Lung (tissue), 16 donors: ENCODE results near the gene EBPL. TPM values are rescaled to one million over a fixed set of nuclear protein-coding genes. Genes with fewer than 3 reads are reported as not detected.

Experiments
- ATAC-seq: fragments of 200-7000 bp; cut with Tn5 transposase; one replicate; pipeline ENCODE4 v1.9.1; 2020; ENCODE audit warnings: moderate number of reproducible peaks; ENCODE audit not compliant: insufficient read depth, low FRiP score
- DNase-seq, 3 donors: peaks; one replicate each; pipeline ENCODE4 v3.0.0-alpha.2; 2013 to 2017
- H3K27ac ChIP-seq, 2 donors: one replicate each; pipeline ENCODE4 v1.5.1; 2013; ENCODE audit warnings: mild to moderate bottlenecking in 2 of 2, moderate library complexity in 2 of 2, control low read depth in 1 of 2, inconsistent platforms in 1 of 2, low read depth in 1 of 2, low read length in 1 of 2
- H3K27me3 ChIP-seq, 3 donors: one replicate each; pipeline ENCODE4 v1.5.1; 2013; ENCODE audit warnings: low read length in 2 of 3; ENCODE audit not compliant: control insufficient read depth in 3 of 3, insufficient read depth in 3 of 3
- H3K36me3 ChIP-seq, 4 donors: one replicate each; pipeline ENCODE4 v1.5.1; 2013; ENCODE audit warnings: low read length in 4 of 4, mild to moderate bottlenecking in 1 of 4, moderate library complexity in 1 of 4; ENCODE audit not compliant: control insufficient read depth in 4 of 4, insufficient read depth in 4 of 4
- H3K4me1 ChIP-seq, 5 donors: one replicate each; pipeline ENCODE4 v1.5.1; 2013; ENCODE audit warnings: low read length in 5 of 5, mild to moderate bottlenecking in 2 of 5, moderate library complexity in 1 of 5; ENCODE audit not compliant: control insufficient read depth in 5 of 5, insufficient read depth in 5 of 5
- H3K4me3 ChIP-seq: one replicate; pipeline ENCODE4 v1.5.1; 2013; ENCODE audit warnings: mild to moderate bottlenecking, control low read depth, moderate library complexity
- H3K9ac ChIP-seq, 2 donors: one replicate each; pipeline ENCODE4 v1.5.1; 2013; ENCODE audit warnings: low read length in 2 of 2, control low read depth in 1 of 2; ENCODE audit not compliant: insufficient read depth in 1 of 2
- H3K9me3 ChIP-seq, 4 donors: one replicate each; pipeline ENCODE4 v1.5.1; 2013; ENCODE audit warnings: low read length in 3 of 4, mild to moderate bottlenecking in 1 of 4, moderate library complexity in 1 of 4; ENCODE audit not compliant: control insufficient read depth in 4 of 4, insufficient read depth in 3 of 4
- CTCF ChIP-seq: IDR thresholded peaks from 2 replicates; pipeline ENCODE4 v1.5.1; 2012; ENCODE audit warnings: mild to moderate bottlenecking; ENCODE audit errors: control extremely low read depth, extremely low read depth
- WGBS, 2 donors: extraction: QIAGEN DNeasy Blood & Tissue Kit; methylation state at CpG; one replicate each; pipeline ENCODE4 v1.1.7; 2013; 5-methylcytosine and 5-hydroxymethylcytosine counted together
- long read RNA-seq, 5 donors: transcript quantifications; one replicate each; lab custom pipeline, GENCODE V29; 2026
- polyA plus RNA-seq, 2 donors: library from polyadenylated mRNA; stranded (reverse); fragments of 200-250 nt; gene quantifications; one replicate each; pipeline ENCODE4 v1.2.1, GENCODE V29; 2013
- total RNA-seq, 2 donors: library from RNA; depleted of rRNA in 1 of 2; stranded (reverse); fragments of >200 nt in 1 of 2; gene quantifications; one replicate each; pipeline ENCODE4 v1.2.1, GENCODE V29; 2014 to 2021
- donor health status: control.
- donor health status: control.
- donor health status: Bipolar disorder and iron deficiency.
- donor health status: healthy.
- donor health status: DM: yes; HTN: yes; CAD: no.

Gene EBPL
- 10 to 100 TPM; 60.5 to 74.5 TPM for total RNA-seq
- polyA plus RNA-seq: 10 to 100 TPM; 65.7 to 92.7 TPM
- long read RNA-seq, donor 1, transcript EBPL-206 (3 exons, 810 nt): minor isoform, 20 of 95 reads
- long read RNA-seq, donor 1, transcript EBPL-201 (4 exons, 914 nt): major isoform, 41 of 95 reads
- long read RNA-seq, donor 1, transcript EBPL-203 (2 exons, 579 nt): minor isoform, 24 of 95 reads
- long read RNA-seq, donor 1, partial matches to known transcripts: 5 of 95 reads
- long read RNA-seq, donor 1, other reads (novel, unspliced or antisense): 0 of 95 reads
- long read RNA-seq, donor 2, transcript EBPL-206 (3 exons, 810 nt): minor isoform, 8 of 50 reads
- long read RNA-seq, donor 2, transcript EBPL-201 (4 exons, 914 nt): major isoform, 28 of 50 reads
- long read RNA-seq, donor 2, transcript EBPL-203 (2 exons, 579 nt): minor isoform, 12 of 50 reads
- long read RNA-seq, donor 2, partial matches to known transcripts: 0 of 50 reads
- long read RNA-seq, donor 2, other reads (novel, unspliced or antisense): 0 of 50 reads
- long read RNA-seq, donor 3, transcript EBPL-206 (3 exons, 810 nt): minor isoform, 9 of 77 reads
- long read RNA-seq, donor 3, transcript EBPL-203 (2 exons, 579 nt): major isoform, 24 of 77 reads
- long read RNA-seq, donor 3, transcript EBPL-201 (4 exons, 914 nt): major isoform, 24 of 77 reads
- long read RNA-seq, donor 3, partial matches to known transcripts: 16 of 77 reads
- long read RNA-seq, donor 3, other reads (novel, unspliced or antisense): 0 of 77 reads
- long read RNA-seq, donor 4, transcript EBPL-203 (2 exons, 579 nt): minor isoform, 19 of 65 reads
- long read RNA-seq, donor 4, transcript EBPL-206 (3 exons, 810 nt): minor isoform, 14 of 65 reads
- long read RNA-seq, donor 4, transcript EBPL-201 (4 exons, 914 nt): major isoform, 29 of 65 reads
- long read RNA-seq, donor 4, partial matches to known transcripts: 0 of 65 reads
- long read RNA-seq, donor 4, other reads (novel, unspliced or antisense): 0 of 65 reads
- long read RNA-seq, donor 5, transcript EBPL-203 (2 exons, 579 nt): minor isoform, 27 of 113 reads
- long read RNA-seq, donor 5, transcript EBPL-204 (3 exons, 766 nt): minor isoform, 6 of 113 reads
- long read RNA-seq, donor 5, transcript EBPL-201 (4 exons, 914 nt): major isoform, 55 of 113 reads
- long read RNA-seq, donor 5, transcript EBPL-206 (3 exons, 810 nt): minor isoform, 24 of 113 reads
- long read RNA-seq, donor 5, partial matches to known transcripts: 0 of 113 reads
- long read RNA-seq, donor 5, other reads (novel, unspliced or antisense): 0 of 113 reads

- WGBS, 2 donors: 1% methylated on average over 52 to 67 of the region's 67 CpGs
- Histone ChIP-seq H3K4me1 (peaks cover 0 to 7% (median 2%) of the 10 kb centered on the region in 5 donors), H3K4me3 (peak within 1 kb of the TSS; percentile 76), H3K27me3 (no peaks in the 10 kb centered on the region), H3K9ac (peak within 1 kb of the TSS in 1 of 2 donors; percentile 73), H3K36me3 (peaks cover 0 to 12% (median 4%) of the 10 kb centered on the region in 4 donors), H3K27ac (peak within 1 kb of the TSS; percentile 80 to 88), H3K9me3 (no peaks in the 10 kb centered on the region)
- no peak for TF ChIP-seq CTCF
- ATAC-seq (peak; percentile 96), DNase-seq (peak; percentile 93 to 96 (median 95))
Measured at GRCh38 chr13:49690995-49691784, at the start of gene EBPL. TSS of gene EBPL (minus strand) at chr13:49691486. CDS start at chr13:49691424, 62 bp downstream.

GRCh38 chr13:49740870-49741269 is 49.6 kb upstream of the EBPL start:
- no peak overlapping the region for H3K4me3 ChIP-seq
- DNase-seq (no peak), ATAC-seq (no peak)
- no peaks in the 10 kb centered on the region for H3K4me1 ChIP-seq
- H3K9ac ChIP-seq: no peak overlapping the region
- no peak overlapping the region for H3K27ac ChIP-seq
- no peaks in the 10 kb centered on the region for H3K27me3 ChIP-seq
- no peaks in the 10 kb centered on the region for H3K9me3 ChIP-seq
- 75 to 76% methylated on average over 2 of the region's 2 CpGs for WGBS, 2 donors
- H3K36me3 ChIP-seq: peaks cover 0 to 10% (median 4%) of the 10 kb centered on the region in 4 donors
- TF ChIP-seq CTCF: no peak

- no peaks in the 10 kb centered on the region for H3K27me3 ChIP-seq
- WGBS, 2 donors: 84 to 91% methylated on average over 5 of the region's 5 CpGs
- no peak overlapping the region for H3K9ac ChIP-seq
- H3K27ac ChIP-seq: no peak overlapping the region
- H3K9me3 ChIP-seq: no peaks in the 10 kb centered on the region
- no peak for ATAC-seq
- DNase-seq: no peak
- H3K4me3 ChIP-seq: no peak overlapping the region
- peaks cover 0 to 4% (median 2%) of the 10 kb centered on the region in 4 donors for H3K36me3 ChIP-seq
- no peak for TF ChIP-seq CTCF
- no peaks in the 10 kb centered on the region for H3K4me1 ChIP-seq
Measured at GRCh38 chr13:49739498-49740187, 48.4 kb upstream of the EBPL start.
